RCC 7860 (cell line): ENCODE measurements around the gene ERI2.

Source experiments
- DNase-seq: peaks from one replicate; pipeline ENCODE4 v3.0.0-alpha.2; 2015; ENCODE audit warnings: low spot score
- FAIRE-seq: peaks from 2 replicates; lab custom pipeline; 2012; peaks lifted over from hg19 to GRCh38; lab: Jason Lieb, UNC

ERI2 gene

GRCh38 chr16:20806168-20807050 lies at the start of gene ERI2, which contains the start of gene REXO5:
Gene ERI2, minus strand, starts transcription at chr16:20806472. Its CDS starts 42 bp downstream, at chr16:20806430.
Gene REXO5, plus strand, starts transcription at chr16:20806527. Its CDS starts 427 bp downstream, at chr16:20806954.
- peak; percentile 89 for DNase-seq

GRCh38 chr16:20854963-20855362 lies 48.7 kb upstream of the ERI2 start:
- DNase-seq = no peak
- FAIRE-seq = no peak

More at GRCh38 chr16:20806168-20807050, at the start of gene ERI2, which contains the start of gene REXO5:
- FAIRE-seq = peak; percentile 75

- no peak for FAIRE-seq
- DNase-seq = peak; percentile 45
Observed at GRCh38 chr16:20853981-20854620, 47.8 kb upstream of the ERI2 start.

GRCh38 chr16:20853143-20853542 lies 46.9 kb upstream of the ERI2 start:
- FAIRE-seq (no peak), DNase-seq (no peak)

- no peak for FAIRE-seq
- peak; percentile 12 for DNase-seq
Observed at GRCh38 chr16:20851601-20852000, 45.3 kb upstream of the ERI2 start.

GRCh38 chr16:20850981-20851380 lies 44.7 kb upstream of the ERI2 start:
- FAIRE-seq (no peak), DNase-seq (no peak)

- peak; percentile 17 for FAIRE-seq
- DNase-seq = peak; percentile 46
Observed at GRCh38 chr16:20849589-20850390, 43.5 kb upstream of the ERI2 start.

GRCh38 chr16:20847550-20847949 lies 41.3 kb upstream of the ERI2 start:
- DNase-seq (no peak), FAIRE-seq (no peak)

GRCh38 chr16:20846551-20846950 lies 40.3 kb upstream of the ERI2 start:
- FAIRE-seq (no peak), DNase-seq (no peak)

GRCh38 chr16:20846030-20846429 lies 39.8 kb upstream of the ERI2 start:
- DNase-seq = no peak
- no peak for FAIRE-seq

- no peak for DNase-seq
- no peak for FAIRE-seq
Observed at GRCh38 chr16:20844588-20844987, 38.3 kb upstream of the ERI2 start.

GRCh38 chr16:20844054-20844453 lies 37.8 kb upstream of the ERI2 start:
- DNase-seq (no peak), FAIRE-seq (no peak)

- FAIRE-seq (no peak), DNase-seq (no peak)
Observed at GRCh38 chr16:20839504-20839903, 33.2 kb upstream of the ERI2 start.

- DNase-seq (no peak), FAIRE-seq (no peak)
Observed at GRCh38 chr16:20838240-20838639, 32.0 kb upstream of the ERI2 start.

- no peak for FAIRE-seq
- DNase-seq = no peak
Observed at GRCh38 chr16:20833086-20833485, 26.8 kb upstream of the ERI2 start.

GRCh38 chr16:20830372-20830771 lies 24.1 kb upstream of the ERI2 start:
- DNase-seq = no peak
- no peak for FAIRE-seq

- FAIRE-seq (no peak), DNase-seq (no peak)
Observed at GRCh38 chr16:20829536-20829935, 23.3 kb upstream of the ERI2 start.

GRCh38 chr16:20826039-20826566 lies 19.8 kb upstream of the ERI2 start:
- no peak for DNase-seq
- no peak for FAIRE-seq

- no peak for DNase-seq
- FAIRE-seq = no peak
Observed at GRCh38 chr16:20822521-20823325, 16.5 kb upstream of the ERI2 start.

GRCh38 chr16:20821682-20822081 lies 15.4 kb upstream of the ERI2 start:
- FAIRE-seq (no peak), DNase-seq (no peak)
